Neural progenitor cell (in vitro differentiated cells): Measurements from ENCODE around the gene TGM3. TPM values are rescaled to one million over a fixed set of nuclear protein-coding genes. Genes with fewer than 3 reads are reported as not detected.
A peak's percentile ranks its signal among the peaks of the same experiment; 100 is the strongest.

Source experiments
- DNase-seq: peaks from one replicate; pipeline ENCODE4 v3.0.0-alpha.2; 2016; ENCODE audit warnings: low spot score
- H2AFZ ChIP-seq: fragments of 200-600 bp; sonication (generic); replicated peaks from 2 replicates; pipeline ENCODE4 v1.6.1; 2016; ENCODE audit warnings: antibody characterized with exemption
- H3F3A ChIP-seq: fragments of 200-600 bp; sonication (generic); 2 replicates; pipeline ENCODE4 v1.6.1; 2016; ENCODE audit warnings: antibody characterized with exemption, low read depth
- H3K27ac ChIP-seq: fragments of 200-600 bp; sonication (generic); 2 replicates; pipeline ENCODE4 v1.5.1; 2016; ENCODE audit warnings: mild to moderate bottlenecking
- H3K27me3 ChIP-seq: fragments of 200-600 bp; sonication (generic); 2 replicates; pipeline ENCODE4 v1.6.1; 2016; ENCODE audit warnings: mild to moderate bottlenecking, moderate library complexity
- H3K36me3 ChIP-seq: fragments of 200-600 bp; sonication (generic); 2 replicates; pipeline ENCODE4 v1.5.1; 2016
- H3K4me1 ChIP-seq: fragments of 200-600 bp; sonication (generic); 2 replicates; pipeline ENCODE4 v1.6.1; 2016; ENCODE audit warnings: mixed run types
- H3K4me2 ChIP-seq: fragments of 200-600 bp; sonication (generic); 2 replicates; pipeline ENCODE4 v1.6.1; 2016
- H3K4me3 ChIP-seq: fragments of 200-600 bp; sonication (generic); 2 replicates; pipeline ENCODE4 v1.5.1; 2016
- H3K79me2 ChIP-seq: fragments of 200-600 bp; sonication (generic); 2 replicates; pipeline ENCODE4 v1.6.1; 2016; ENCODE audit warnings: low read depth
- H3K9ac ChIP-seq: fragments of 200-600 bp; sonication (generic); 2 replicates; pipeline ENCODE4 v1.6.1; 2016
- H3K9me3 ChIP-seq: fragments of 200-600 bp; sonication (generic); 2 replicates; pipeline ENCODE4 v1.5.1; 2016; ENCODE audit warnings: low read depth
- H4K20me1 ChIP-seq: fragments of 200-600 bp; sonication (generic); 2 replicates; pipeline ENCODE4 v1.6.1; 2016; ENCODE audit warnings: low read depth
- H3K27ac Mint-ChIP-seq: 3 replicates; pipeline ENCODE4 v1.8.0; 2021; ENCODE audit warnings: mixed read lengths
- H3K27me3 Mint-ChIP-seq: 2 replicates; pipeline ENCODE4 v1.8.0; 2022; ENCODE audit warnings: low read depth, mild to moderate bottlenecking, inconsistent platforms, moderate library complexity, mixed read lengths; ENCODE audit not compliant: insufficient read depth
- H3K36me3 Mint-ChIP-seq: 3 replicates; pipeline ENCODE4 v1.8.0; 2021; ENCODE audit warnings: mixed read lengths
- H3K4me1 Mint-ChIP-seq: 3 replicates; pipeline ENCODE4 v1.8.0; 2021; ENCODE audit warnings: mixed read lengths
- H3K4me3 Mint-ChIP-seq: 3 replicates; pipeline ENCODE4 v1.8.0; 2021; ENCODE audit warnings: mild to moderate bottlenecking, moderate library complexity, mixed read lengths
- H3K9me3 Mint-ChIP-seq: 3 replicates; pipeline ENCODE4 v1.8.0; 2020; ENCODE audit warnings: mixed read lengths
- EZH2 ChIP-seq: fragments of 200-600 bp; sonication (generic); IDR thresholded peaks from 2 replicates; pipeline ENCODE4 v1.6.1; 2017; ENCODE audit warnings: antibody characterized with exemption, mild to moderate bottlenecking, moderate library complexity
- EZH2phosphoT487 ChIP-seq: fragments of 200-600 bp; sonication (generic); IDR thresholded peaks from 2 replicates; pipeline ENCODE4 v1.6.1; 2017; ENCODE audit warnings: antibody characterized with exemption
- total RNA-seq: library from RNA; depleted of rRNA; stranded (reverse); fragments of >200 nt; gene quantifications from 2 replicates; pipeline ENCODE4 v1.2.3, GENCODE V29; 2015; ENCODE audit warnings: low replicate concordance
- TF ChIP-seq, protein P1 (sequence below): fragments of 200-600 bp; sonication (generic); IDR thresholded peaks from 2 replicates; pipeline ENCODE4 v1.5.1; 2017; ENCODE audit warnings: antibody characterized with exemption, mild to moderate bottlenecking

Gene TGM3
- total RNA-seq, 1 donor from 2014 or later = not detected

DNA sequence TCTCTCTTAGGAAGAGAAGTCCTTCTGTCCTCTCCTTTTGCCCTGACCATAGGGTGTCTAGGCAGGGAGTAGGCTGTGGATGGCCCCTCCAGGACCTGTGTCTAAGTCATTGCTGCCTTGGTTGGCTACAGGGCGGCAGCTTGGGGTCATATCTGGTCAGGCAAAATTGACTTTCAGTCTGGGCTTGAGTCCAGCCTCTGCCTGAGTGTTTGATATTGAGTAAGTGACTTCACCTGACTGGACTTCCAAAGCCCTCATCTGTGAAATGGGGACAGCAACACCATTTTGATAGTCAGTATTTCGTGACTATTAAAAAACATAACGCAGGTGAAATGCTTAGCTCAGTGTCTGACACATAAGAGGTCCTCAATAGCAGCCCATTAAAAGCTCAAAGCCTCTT, 4.6 kb downstream of the TGM3 start:
- Histone ChIP-seq H3K4me2 (no peak overlapping the region), H3K9me3 (no peaks in the 10 kb centered on the region), H3K27me3 (no peaks in the 10 kb centered on the region), H3K79me2 (no peaks in the 10 kb centered on the region), H3K9ac (no peak overlapping the region), H3K4me1 (peaks cover 24% of the 10 kb centered on the region), H3K4me3 (no peak overlapping the region), H3K27ac (no peak overlapping the region), H3K36me3 (no peaks in the 10 kb centered on the region), H4K20me1 (no peaks in the 10 kb centered on the region), H2AFZ (no peak overlapping the region), H3F3A (peaks cover 16% of the 10 kb centered on the region)
- TF ChIP-seq EZH2 (no peak), EZH2phosphoT487 (no peak)
- TF ChIP-seq, protein P1, sequence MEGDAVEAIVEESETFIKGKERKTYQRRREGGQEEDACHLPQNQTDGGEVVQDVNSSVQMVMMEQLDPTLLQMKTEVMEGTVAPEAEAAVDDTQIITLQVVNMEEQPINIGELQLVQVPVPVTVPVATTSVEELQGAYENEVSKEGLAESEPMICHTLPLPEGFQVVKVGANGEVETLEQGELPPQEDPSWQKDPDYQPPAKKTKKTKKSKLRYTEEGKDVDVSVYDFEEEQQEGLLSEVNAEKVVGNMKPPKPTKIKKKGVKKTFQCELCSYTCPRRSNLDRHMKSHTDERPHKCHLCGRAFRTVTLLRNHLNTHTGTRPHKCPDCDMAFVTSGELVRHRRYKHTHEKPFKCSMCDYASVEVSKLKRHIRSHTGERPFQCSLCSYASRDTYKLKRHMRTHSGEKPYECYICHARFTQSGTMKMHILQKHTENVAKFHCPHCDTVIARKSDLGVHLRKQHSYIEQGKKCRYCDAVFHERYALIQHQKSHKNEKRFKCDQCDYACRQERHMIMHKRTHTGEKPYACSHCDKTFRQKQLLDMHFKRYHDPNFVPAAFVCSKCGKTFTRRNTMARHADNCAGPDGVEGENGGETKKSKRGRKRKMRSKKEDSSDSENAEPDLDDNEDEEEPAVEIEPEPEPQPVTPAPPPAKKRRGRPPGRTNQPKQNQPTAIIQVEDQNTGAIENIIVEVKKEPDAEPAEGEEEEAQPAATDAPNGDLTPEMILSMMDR = no peak
- no peak for DNase-seq
- peaks cover 7% of the 10 kb centered on the region for H3K27me3 Mint-ChIP-seq
- no peak overlapping the region for H3K27ac Mint-ChIP-seq
- no peak overlapping the region for H3K4me3 Mint-ChIP-seq
- no peaks in the 10 kb centered on the region for H3K9me3 Mint-ChIP-seq
- H3K4me1 Mint-ChIP-seq = peaks cover 34% of the 10 kb centered on the region
- H3K36me3 Mint-ChIP-seq = no peaks in the 10 kb centered on the region

DNA sequence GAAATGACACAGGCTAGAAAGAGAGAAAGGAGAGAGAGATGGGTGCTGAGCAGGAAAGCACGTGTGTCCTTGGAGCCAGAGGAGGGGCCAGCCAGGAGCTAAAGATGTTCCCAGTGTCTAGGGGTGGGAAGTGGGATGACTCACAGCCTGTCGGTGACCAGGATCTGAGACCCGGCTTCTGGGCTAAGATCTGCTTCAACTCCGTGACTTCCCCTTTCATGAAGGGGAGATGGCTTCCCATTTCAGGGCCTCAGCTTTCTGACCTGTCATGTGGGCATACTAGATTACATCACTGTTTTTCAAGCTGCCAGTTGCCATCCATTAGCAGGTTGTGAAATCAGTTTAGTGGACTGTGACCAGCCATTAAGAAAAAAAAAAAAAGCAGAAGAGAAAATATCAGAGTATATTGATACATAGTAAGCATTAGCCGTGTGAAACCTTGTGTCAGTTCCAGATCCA, 5.4 kb downstream of the TGM3 start:
- H3K9me3 Mint-ChIP-seq = no peaks in the 10 kb centered on the region
- Histone ChIP-seq H3K9ac (no peak overlapping the region), H3F3A (peaks cover 20% of the 10 kb centered on the region), H3K9me3 (no peaks in the 10 kb centered on the region), H3K27ac (no peak overlapping the region), H4K20me1 (no peaks in the 10 kb centered on the region), H3K4me2 (no peak overlapping the region), H3K4me1 (peaks cover 26% of the 10 kb centered on the region), H3K4me3 (no peak overlapping the region), H3K79me2 (no peaks in the 10 kb centered on the region), H3K36me3 (no peaks in the 10 kb centered on the region), H3K27me3 (no peaks in the 10 kb centered on the region), H2AFZ (no peak overlapping the region)
- peaks cover 28% of the 10 kb centered on the region for H3K4me1 Mint-ChIP-seq
- DNase-seq = no peak
- no peak overlapping the region for H3K4me3 Mint-ChIP-seq
- H3K27ac Mint-ChIP-seq = peak overlapping the region; percentile 50
- peaks cover 7% of the 10 kb centered on the region for H3K27me3 Mint-ChIP-seq
- H3K36me3 Mint-ChIP-seq = no peaks in the 10 kb centered on the region
- TF ChIP-seq EZH2phosphoT487 = no peak
- no peak for TF ChIP-seq EZH2
- TF ChIP-seq, protein P1 = no peak

DNA sequence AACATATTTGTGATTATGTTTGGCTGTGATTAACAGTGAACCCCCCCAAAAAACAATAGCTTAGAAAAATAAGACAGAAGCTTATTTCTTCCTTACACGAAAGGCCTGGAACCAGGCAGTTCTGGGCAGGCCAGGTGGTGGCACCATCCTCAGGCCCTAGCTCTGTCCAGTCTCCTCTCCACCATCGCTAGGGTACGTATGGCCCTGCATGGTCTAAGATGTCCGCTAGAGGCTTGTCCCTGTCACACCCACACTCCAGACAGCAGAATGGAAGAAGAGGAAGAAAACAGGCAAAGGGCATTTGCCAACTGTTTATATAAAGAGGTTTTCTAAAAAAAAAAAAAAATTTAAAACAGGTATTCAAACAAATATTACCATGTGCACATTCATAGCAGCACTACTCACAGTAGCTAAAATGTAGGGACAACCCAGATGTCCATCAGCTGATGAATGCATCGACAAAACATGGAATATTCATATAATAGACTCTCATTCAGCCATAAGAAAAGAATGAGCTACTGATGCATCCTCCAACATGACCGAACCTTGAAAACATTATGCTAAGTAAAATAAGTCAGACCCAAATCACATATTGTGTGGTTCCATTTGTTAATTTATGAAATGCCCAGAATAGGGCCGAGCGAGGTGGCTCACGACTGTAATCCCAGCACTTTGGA, 6.7 kb downstream of the TGM3 start:
- Mint-ChIP-seq H3K9me3 (no peaks in the 10 kb centered on the region), H3K4me1 (peaks cover 15% of the 10 kb centered on the region), H3K4me3 (no peak overlapping the region), H3K27ac (no peak overlapping the region), H3K36me3 (no peaks in the 10 kb centered on the region), H3K27me3 (peaks cover 7% of the 10 kb centered on the region)
- H3K4me3 ChIP-seq = no peak overlapping the region
- H3F3A ChIP-seq = peaks cover 9% of the 10 kb centered on the region
- no peak overlapping the region for H2AFZ ChIP-seq
- H3K36me3 ChIP-seq = no peaks in the 10 kb centered on the region
- H3K9ac ChIP-seq = no peak overlapping the region
- no peaks in the 10 kb centered on the region for H3K9me3 ChIP-seq
- H4K20me1 ChIP-seq = no peaks in the 10 kb centered on the region
- no peaks in the 10 kb centered on the region for H3K79me2 ChIP-seq
- H3K4me1 ChIP-seq = peaks cover 13% of the 10 kb centered on the region
- TF ChIP-seq, protein P1 = no peak
- TF ChIP-seq EZH2phosphoT487 (no peak), EZH2 (no peak)
- no peak overlapping the region for H3K4me2 ChIP-seq
- H3K27me3 ChIP-seq = no peaks in the 10 kb centered on the region
- no peak overlapping the region for H3K27ac ChIP-seq
- DNase-seq = no peak
